ENCODE results near the gene IP6K1.

DNA sequence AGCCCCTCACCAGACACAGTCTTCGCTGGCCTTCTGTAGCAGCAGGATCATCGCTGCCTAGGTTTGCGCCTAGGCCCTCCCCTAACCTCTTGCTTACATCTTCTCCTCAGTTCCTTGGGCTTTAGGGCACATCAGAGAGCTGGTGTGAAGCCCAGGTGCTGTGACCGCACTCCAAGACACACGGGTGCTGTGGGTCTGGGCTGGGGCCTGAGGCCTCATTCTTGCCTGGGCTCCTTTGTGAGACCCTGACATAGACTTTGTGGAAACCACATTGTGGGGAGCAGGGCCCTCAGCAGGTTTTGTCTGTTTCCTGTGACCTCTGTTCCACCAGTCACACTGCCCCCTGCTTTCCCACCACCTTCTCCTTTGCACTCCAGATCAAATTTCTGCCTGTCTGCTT, 74.9 kb downstream of the IP6K1 start:
- TF ChIP-seq, protein P1, sequence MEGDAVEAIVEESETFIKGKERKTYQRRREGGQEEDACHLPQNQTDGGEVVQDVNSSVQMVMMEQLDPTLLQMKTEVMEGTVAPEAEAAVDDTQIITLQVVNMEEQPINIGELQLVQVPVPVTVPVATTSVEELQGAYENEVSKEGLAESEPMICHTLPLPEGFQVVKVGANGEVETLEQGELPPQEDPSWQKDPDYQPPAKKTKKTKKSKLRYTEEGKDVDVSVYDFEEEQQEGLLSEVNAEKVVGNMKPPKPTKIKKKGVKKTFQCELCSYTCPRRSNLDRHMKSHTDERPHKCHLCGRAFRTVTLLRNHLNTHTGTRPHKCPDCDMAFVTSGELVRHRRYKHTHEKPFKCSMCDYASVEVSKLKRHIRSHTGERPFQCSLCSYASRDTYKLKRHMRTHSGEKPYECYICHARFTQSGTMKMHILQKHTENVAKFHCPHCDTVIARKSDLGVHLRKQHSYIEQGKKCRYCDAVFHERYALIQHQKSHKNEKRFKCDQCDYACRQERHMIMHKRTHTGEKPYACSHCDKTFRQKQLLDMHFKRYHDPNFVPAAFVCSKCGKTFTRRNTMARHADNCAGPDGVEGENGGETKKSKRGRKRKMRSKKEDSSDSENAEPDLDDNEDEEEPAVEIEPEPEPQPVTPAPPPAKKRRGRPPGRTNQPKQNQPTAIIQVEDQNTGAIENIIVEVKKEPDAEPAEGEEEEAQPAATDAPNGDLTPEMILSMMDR (IDR thresholded peaks at IDR 0.05): no peak
- TF ChIP-seq POLR2A (IDR thresholded peaks at IDR 0.05) (no peak), POLR2AphosphoS5 (IDR thresholded peaks at IDR 0.05) (no peak), EP300 (IDR thresholded peaks at IDR 0.05) (no peak)
